HG03520 (cell line): Measurements from ENCODE around the gene HHLA2.

Experiments used
- ATAC-seq: cut with Tn5 transposase; IDR thresholded peaks from one replicate; pipeline ENCODE4 v1.9.1; 2021; ENCODE audit warnings: mild to moderate bottlenecking, moderate library complexity; ENCODE audit not compliant: unreplicated experiment

The HHLA2 gene

GRCh38 chr3:108298056-108298455 lies 1.7 kb downstream of the HHLA2 start:
- ATAC-seq, result no peak

GRCh38 chr3:108300103-108300849 lies 3.9 kb downstream of the HHLA2 start:
- ATAC-seq, result no peak

- no peak for ATAC-seq
Observed at GRCh38 chr3:108301695-108302404, 5.5 kb downstream of the HHLA2 start.

- ATAC-seq, result no peak
Observed at GRCh38 chr3:108302570-108302969, 6.2 kb downstream of the HHLA2 start.

GRCh38 chr3:108305484-108306172 lies 9.3 kb downstream of the HHLA2 start:
- no peak for ATAC-seq

- no peak for ATAC-seq
Observed at GRCh38 chr3:108311797-108312196, 15.4 kb downstream of the HHLA2 start.

GRCh38 chr3:108312656-108313055 lies 16.3 kb downstream of the HHLA2 start:
- no peak for ATAC-seq

- ATAC-seq, result no peak
Observed at GRCh38 chr3:108315767-108316301, 19.5 kb downstream of the HHLA2 start.

GRCh38 chr3:108319428-108320082 lies 23.2 kb downstream of the HHLA2 start:
- no peak for ATAC-seq

- no peak for ATAC-seq
Observed at GRCh38 chr3:108320746-108321350, 24.5 kb downstream of the HHLA2 start.

- no peak for ATAC-seq
Observed at GRCh38 chr3:108322352-108322751, 26.0 kb downstream of the HHLA2 start.

GRCh38 chr3:108324177-108324576 lies 27.8 kb downstream of the HHLA2 start:
- ATAC-seq, result no peak

GRCh38 chr3:108327168-108327567 lies 30.8 kb downstream of the HHLA2 start:
- ATAC-seq, result no peak

GRCh38 chr3:108328821-108329486 lies 32.6 kb downstream of the HHLA2 start:
- ATAC-seq, result no peak

- no peak for ATAC-seq
Observed at GRCh38 chr3:108329508-108329907, 33.2 kb downstream of the HHLA2 start.

GRCh38 chr3:108329947-108330346 lies 33.6 kb downstream of the HHLA2 start:
- no peak for ATAC-seq

- ATAC-seq, result no peak
Observed at GRCh38 chr3:108331792-108332191, 35.4 kb downstream of the HHLA2 start.

GRCh38 chr3:108333961-108334360 lies 37.6 kb downstream of the HHLA2 start:
- ATAC-seq, result no peak

GRCh38 chr3:108334701-108335100 lies 38.4 kb downstream of the HHLA2 start:
- ATAC-seq, result no peak

- no peak for ATAC-seq
Observed at GRCh38 chr3:108338901-108339545, 42.7 kb downstream of the HHLA2 start.
